Endodermal cell (in vitro differentiated cells): ENCODE data around the gene CERKL. TPM values are rescaled to one million over a fixed set of nuclear protein-coding genes. Genes with fewer than 3 reads are reported as not detected.

Source experiments
- DNase-seq: peaks from one replicate; pipeline ENCODE4 v3.0.0-alpha.2; 2017
- H3K27ac ChIP-seq: 2 replicates; pipeline ENCODE4 v1.5.1; 2013; ENCODE audit warnings: mild to moderate bottlenecking, low read depth, low read length, moderate library complexity
- H3K27me3 ChIP-seq: 2 replicates; pipeline ENCODE4 v1.6.1; 2013; ENCODE audit warnings: mild to moderate bottlenecking, low read length, moderate library complexity; ENCODE audit not compliant: insufficient read depth, control insufficient read depth, poor library complexity, severe bottlenecking
- H3K36me3 ChIP-seq: 2 replicates; pipeline ENCODE4 v1.7.0; 2013; ENCODE audit warnings: mild to moderate bottlenecking, low read length, moderate library complexity; ENCODE audit not compliant: control insufficient read depth, insufficient read depth
- H3K4me1 ChIP-seq: one replicate; pipeline ENCODE4 v1.7.0; 2013; ENCODE audit warnings: low read length; ENCODE audit not compliant: control insufficient read depth, insufficient read depth
- H3K4me3 ChIP-seq: 2 replicates; pipeline ENCODE4 v1.5.1; 2013; ENCODE audit warnings: mild to moderate bottlenecking, low read length, moderate library complexity
- H3K9ac ChIP-seq: 2 replicates; pipeline ENCODE4 v1.6.1; 2013; ENCODE audit warnings: mild to moderate bottlenecking, low read length, moderate library complexity; ENCODE audit not compliant: poor library complexity, severe bottlenecking; ENCODE audit errors: extremely low read depth
- H3K9me3 ChIP-seq: 2 replicates; pipeline ENCODE4 v1.6.1; 2013; ENCODE audit warnings: mild to moderate bottlenecking, low read length, moderate library complexity; ENCODE audit not compliant: control insufficient read depth
- H3K27ac Mint-ChIP-seq: 2 replicates; pipeline ENCODE4 v1.8.0; 2020; ENCODE audit warnings: mixed read lengths
- H3K27me3 Mint-ChIP-seq: 2 replicates; pipeline ENCODE4 v1.8.0; 2021; ENCODE audit warnings: mild to moderate bottlenecking, mixed read lengths; ENCODE audit not compliant: insufficient read depth
- H3K36me3 Mint-ChIP-seq: 2 replicates; pipeline ENCODE4 v1.8.0; 2020; ENCODE audit warnings: low read depth, mixed read lengths
- H3K4me1 Mint-ChIP-seq: 2 replicates; pipeline ENCODE4 v1.8.0; 2020; ENCODE audit warnings: mixed read lengths
- H3K4me3 Mint-ChIP-seq: 2 replicates; pipeline ENCODE4 v1.8.0; 2020; ENCODE audit warnings: mild to moderate bottlenecking, moderate library complexity, mixed read lengths
- H3K9me3 Mint-ChIP-seq: 2 replicates; pipeline ENCODE4 v1.8.0; 2020; ENCODE audit warnings: mild to moderate bottlenecking, mixed read lengths
- whole genome bisulfite sequencing, 2 experiments: methylation state at CpG; one replicate each; pipeline versions ENCODE4 v1.1.5 to v1.1.7; 2013; ENCODE audit warnings: missing lambda C conversion rate in 2 of 2, mixed read lengths in 1 of 2; ENCODE audit not compliant: insufficient coverage in 1 of 2, insufficient read length in 1 of 2; 5-methylcytosine and 5-hydroxymethylcytosine counted together
- total RNA-seq, 2 donors: library from RNA; stranded (reverse); fragmentation: NEBNext Ultra II Directional in 1 of 2; extraction: Animal tissue kit (Norgen Biotek cat#: 25700) in 1 of 2; gene quantifications; 2 replicates in 1 of 2; 3 replicates in 1 of 2; pipeline ENCODE4 v1.2.1, GENCODE V29; 2021
- TF ChIP-seq, protein P1 (sequence below): fragments of 200-600 bp; sonication (generic); conservative IDR thresholded peaks from 2 replicates; pipeline ENCODE4 v1.5.0; 2021; ENCODE audit warnings: antibody characterized with exemption, mild to moderate bottlenecking

The CERKL gene
- total RNA-seq, 2 donors from 2014 or later: 0.20 to 0.31 TPM

DNA sequence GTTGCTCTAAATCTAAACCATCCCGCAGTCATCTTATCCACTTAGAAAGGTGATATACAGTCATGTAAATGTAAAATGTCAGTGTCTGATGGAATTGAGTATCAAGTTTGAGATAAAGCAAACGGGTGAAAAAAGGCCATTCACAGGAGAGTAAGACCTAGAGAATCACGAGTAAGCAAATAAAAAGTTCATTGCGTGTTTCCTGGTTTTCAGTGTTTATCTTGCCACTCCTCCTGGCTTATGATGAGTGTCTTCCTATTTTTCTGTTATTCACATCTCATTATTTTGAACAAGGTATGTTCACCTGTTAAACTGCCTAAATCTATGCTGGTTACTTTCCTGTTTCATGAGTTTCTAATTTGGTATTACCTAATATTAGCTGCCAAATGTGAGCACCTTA is 130.9 kb downstream of the CERKL start:
- WGBS, 2 experiments: 92 to 100% methylated on average over 3 to 4 of the region's 4 CpGs
- Histone ChIP-seq H3K36me3 (no peaks in the 10 kb centered on the region), H3K4me3 (no peak overlapping the region), H3K9ac (no peak overlapping the region), H3K27ac (no peak overlapping the region), H3K4me1 (no peaks in the 10 kb centered on the region), H3K9me3 (no peaks in the 10 kb centered on the region), H3K27me3 (no peaks in the 10 kb centered on the region)
- TF ChIP-seq, protein P1, sequence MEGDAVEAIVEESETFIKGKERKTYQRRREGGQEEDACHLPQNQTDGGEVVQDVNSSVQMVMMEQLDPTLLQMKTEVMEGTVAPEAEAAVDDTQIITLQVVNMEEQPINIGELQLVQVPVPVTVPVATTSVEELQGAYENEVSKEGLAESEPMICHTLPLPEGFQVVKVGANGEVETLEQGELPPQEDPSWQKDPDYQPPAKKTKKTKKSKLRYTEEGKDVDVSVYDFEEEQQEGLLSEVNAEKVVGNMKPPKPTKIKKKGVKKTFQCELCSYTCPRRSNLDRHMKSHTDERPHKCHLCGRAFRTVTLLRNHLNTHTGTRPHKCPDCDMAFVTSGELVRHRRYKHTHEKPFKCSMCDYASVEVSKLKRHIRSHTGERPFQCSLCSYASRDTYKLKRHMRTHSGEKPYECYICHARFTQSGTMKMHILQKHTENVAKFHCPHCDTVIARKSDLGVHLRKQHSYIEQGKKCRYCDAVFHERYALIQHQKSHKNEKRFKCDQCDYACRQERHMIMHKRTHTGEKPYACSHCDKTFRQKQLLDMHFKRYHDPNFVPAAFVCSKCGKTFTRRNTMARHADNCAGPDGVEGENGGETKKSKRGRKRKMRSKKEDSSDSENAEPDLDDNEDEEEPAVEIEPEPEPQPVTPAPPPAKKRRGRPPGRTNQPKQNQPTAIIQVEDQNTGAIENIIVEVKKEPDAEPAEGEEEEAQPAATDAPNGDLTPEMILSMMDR: no peak
- no peaks in the 10 kb centered on the region for H3K9me3 Mint-ChIP-seq
- no peaks in the 10 kb centered on the region for H3K36me3 Mint-ChIP-seq
- no peaks in the 10 kb centered on the region for H3K27me3 Mint-ChIP-seq
- DNase-seq: no peak
- no peaks in the 10 kb centered on the region for H3K4me1 Mint-ChIP-seq
- H3K27ac Mint-ChIP-seq: no peak overlapping the region
- no peak overlapping the region for H3K4me3 Mint-ChIP-seq

DNA sequence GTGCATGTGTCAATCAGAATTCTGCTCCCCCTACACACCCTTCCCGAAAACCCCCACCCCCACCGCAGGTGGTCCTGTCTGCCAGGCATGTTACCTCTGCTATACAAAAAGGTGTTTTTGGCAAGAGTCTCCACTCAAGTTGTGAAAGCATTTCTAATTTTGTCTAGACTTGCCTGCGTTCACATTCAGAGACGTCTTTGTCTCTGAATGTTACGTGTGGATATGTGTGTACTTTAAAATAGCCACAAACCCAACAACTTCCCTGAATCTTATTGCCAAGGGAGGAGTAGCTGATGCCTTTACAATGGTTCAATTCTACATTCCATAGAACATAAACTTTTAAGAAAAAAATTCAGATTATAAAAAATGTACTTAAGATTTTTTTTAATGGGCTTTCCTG is 133.1 kb downstream of the CERKL start:
- no peaks in the 10 kb centered on the region for H3K4me1 Mint-ChIP-seq
- H3K9me3 ChIP-seq: no peaks in the 10 kb centered on the region
- no peak overlapping the region for H3K27ac Mint-ChIP-seq
- 80 to 97% methylated on average over 2 to 5 of the region's 5 CpGs for WGBS, 2 experiments
- no peaks in the 10 kb centered on the region for H3K36me3 Mint-ChIP-seq
- H3K4me3 ChIP-seq: no peak overlapping the region
- no peak overlapping the region for H3K4me3 Mint-ChIP-seq
- H3K27ac ChIP-seq: no peak overlapping the region
- H3K27me3 Mint-ChIP-seq: no peaks in the 10 kb centered on the region
- H3K4me1 ChIP-seq: no peaks in the 10 kb centered on the region
- no peak overlapping the region for H3K9ac ChIP-seq
- no peaks in the 10 kb centered on the region for H3K9me3 Mint-ChIP-seq
- H3K27me3 ChIP-seq: no peaks in the 10 kb centered on the region
- TF ChIP-seq, protein P1: no peak
- no peak for DNase-seq
- H3K36me3 ChIP-seq: no peaks in the 10 kb centered on the region

DNA sequence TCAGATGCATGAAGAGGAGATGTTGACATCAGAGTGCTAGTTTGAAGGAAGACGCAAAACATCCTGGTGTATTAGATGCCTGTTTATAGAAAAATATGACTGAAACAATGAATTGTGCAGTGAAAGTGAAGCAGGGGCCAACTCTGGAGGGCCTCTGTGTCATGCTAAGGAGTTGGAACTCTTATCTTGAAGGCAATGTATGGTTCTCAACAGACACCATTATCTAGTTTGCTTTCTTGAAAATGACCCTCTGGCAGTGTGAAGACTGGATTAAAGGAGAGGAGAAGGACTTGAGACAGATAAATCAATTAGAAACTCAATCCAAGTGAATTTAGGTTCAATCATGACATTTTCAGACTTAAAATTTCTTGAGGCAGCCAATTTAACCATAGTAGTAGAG is 136.7 kb downstream of the CERKL start:
- WGBS, 2 experiments: 90 to 100% methylated on average over 1 of the region's 1 CpG
- Mint-ChIP-seq H3K4me3 (no peak overlapping the region), H3K27me3 (no peaks in the 10 kb centered on the region), H3K4me1 (no peaks in the 10 kb centered on the region), H3K9me3 (no peaks in the 10 kb centered on the region), H3K27ac (no peak overlapping the region), H3K36me3 (no peaks in the 10 kb centered on the region)
- H3K27me3 ChIP-seq: no peaks in the 10 kb centered on the region
- no peak overlapping the region for H3K27ac ChIP-seq
- DNase-seq: no peak
- no peak overlapping the region for H3K4me3 ChIP-seq
- H3K9ac ChIP-seq: no peak overlapping the region
- H3K36me3 ChIP-seq: no peaks in the 10 kb centered on the region
- TF ChIP-seq, protein P1: no peak
- no peaks in the 10 kb centered on the region for H3K4me1 ChIP-seq
- no peaks in the 10 kb centered on the region for H3K9me3 ChIP-seq
